ENCODE results near the gene BMX.

The BMX gene
- total RNA-seq, result 0 reads per million in 2 donors

- no peak for DNase-seq
Observed at GRCh38 chrX:15500497-15500966, at the start of gene BMX. Gene BMX (plus strand): TSS chrX:15500807. CDS start chrX:15508354, 7,547 bp downstream.

- DNase-seq, result no peak
Observed at GRCh38 chrX:15451913-15452312, 48.7 kb upstream of the BMX start.

GRCh38 chrX:15464704-15465103 is 35.9 kb upstream of the BMX start:
- no peak for DNase-seq

- no peak for DNase-seq
Observed at GRCh38 chrX:15465347-15465746, 35.3 kb upstream of the BMX start.

- no peak for DNase-seq
Observed at GRCh38 chrX:15465896-15466651, 34.5 kb upstream of the BMX start.

GRCh38 chrX:15468036-15468435 is 32.6 kb upstream of the BMX start:
- no peak for DNase-seq

- DNase-seq, result no peak
Observed at GRCh38 chrX:15469613-15470012, 31.0 kb upstream of the BMX start.

GRCh38 chrX:15471028-15471427 is 29.6 kb upstream of the BMX start:
- peak; percentile 33 for DNase-seq

- no peak for DNase-seq
Observed at GRCh38 chrX:15472531-15472930, 28.1 kb upstream of the BMX start.

GRCh38 chrX:15474028-15474427 is 26.6 kb upstream of the BMX start:
- DNase-seq, result no peak

- DNase-seq, result no peak
Observed at GRCh38 chrX:15475021-15475420, 25.6 kb upstream of the BMX start.

GRCh38 chrX:15475486-15475885 is 25.1 kb upstream of the BMX start:
- no peak for DNase-seq

GRCh38 chrX:15483891-15484290 is 16.7 kb upstream of the BMX start:
- no peak for DNase-seq

- no peak for DNase-seq
Observed at GRCh38 chrX:15492469-15492868, 8.1 kb upstream of the BMX start.

- DNase-seq, result peak; percentile 1
Observed at GRCh38 chrX:15493118-15493962, 7.3 kb upstream of the BMX start, which contains the start of gene PIR. Gene PIR (minus strand): TSS chrX:15493333. CDS start chrX:15491257, 2,076 bp downstream.

- no peak for DNase-seq
Observed at GRCh38 chrX:15495801-15496200, 4.8 kb upstream of the BMX start.

- DNase-seq, result no peak
Observed at GRCh38 chrX:15496824-15497223, 3.8 kb upstream of the BMX start.

GRCh38 chrX:15497865-15498264 is 2.7 kb upstream of the BMX start:
- peak; percentile 28 for DNase-seq

- DNase-seq, result no peak
Observed at GRCh38 chrX:15498741-15499140, 1.9 kb upstream of the BMX start.

GRCh38 chrX:15499976-15500375 is 631 bp upstream of the BMX start:
- no peak for DNase-seq

- DNase-seq, result no peak
Observed at GRCh38 chrX:15501506-15501905, 899 bp downstream of the BMX start.

- no peak for DNase-seq
Observed at GRCh38 chrX:15504661-15505060, 4.1 kb downstream of the BMX start.

GRCh38 chrX:15505101-15505500 is 4.5 kb downstream of the BMX start:
- DNase-seq, result no peak

- DNase-seq, result no peak
Observed at GRCh38 chrX:15507005-15507404, 6.4 kb downstream of the BMX start.
